AG08396 (cell line): ENCODE results near the gene TMEM259.
A peak's percentile ranks its signal among the peaks of the same experiment; 100 is the strongest.

Source experiments
- DNase-seq: peaks from one replicate; pipeline ENCODE4 v3.0.0; 2012; ENCODE audit warnings: low spot score, mixed read lengths

TMEM259 gene

DNA sequence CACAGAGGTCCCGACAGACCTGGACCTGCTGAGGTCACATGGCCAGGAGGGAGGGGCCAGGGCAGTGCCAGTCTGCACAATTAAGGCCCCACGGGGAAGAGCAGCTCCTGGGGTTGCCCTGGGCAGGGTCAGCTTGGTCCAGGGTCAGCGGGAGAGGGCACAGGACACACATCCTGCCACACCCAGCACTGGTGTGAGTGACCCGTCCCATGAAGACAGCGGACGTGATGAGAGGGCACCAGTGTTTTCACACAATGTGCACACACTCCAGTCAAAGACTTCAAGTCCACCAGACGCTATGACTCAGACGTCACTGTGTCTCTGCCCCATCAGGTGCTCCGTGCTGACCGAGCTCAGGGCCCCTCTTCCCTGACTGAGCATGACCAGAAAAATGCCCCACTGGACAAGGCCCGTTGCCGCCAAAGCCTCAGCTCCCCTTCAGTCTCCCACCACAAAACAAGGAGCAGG, 4.2 kb downstream of the TMEM259 start:
- DNase-seq = no peak

DNA sequence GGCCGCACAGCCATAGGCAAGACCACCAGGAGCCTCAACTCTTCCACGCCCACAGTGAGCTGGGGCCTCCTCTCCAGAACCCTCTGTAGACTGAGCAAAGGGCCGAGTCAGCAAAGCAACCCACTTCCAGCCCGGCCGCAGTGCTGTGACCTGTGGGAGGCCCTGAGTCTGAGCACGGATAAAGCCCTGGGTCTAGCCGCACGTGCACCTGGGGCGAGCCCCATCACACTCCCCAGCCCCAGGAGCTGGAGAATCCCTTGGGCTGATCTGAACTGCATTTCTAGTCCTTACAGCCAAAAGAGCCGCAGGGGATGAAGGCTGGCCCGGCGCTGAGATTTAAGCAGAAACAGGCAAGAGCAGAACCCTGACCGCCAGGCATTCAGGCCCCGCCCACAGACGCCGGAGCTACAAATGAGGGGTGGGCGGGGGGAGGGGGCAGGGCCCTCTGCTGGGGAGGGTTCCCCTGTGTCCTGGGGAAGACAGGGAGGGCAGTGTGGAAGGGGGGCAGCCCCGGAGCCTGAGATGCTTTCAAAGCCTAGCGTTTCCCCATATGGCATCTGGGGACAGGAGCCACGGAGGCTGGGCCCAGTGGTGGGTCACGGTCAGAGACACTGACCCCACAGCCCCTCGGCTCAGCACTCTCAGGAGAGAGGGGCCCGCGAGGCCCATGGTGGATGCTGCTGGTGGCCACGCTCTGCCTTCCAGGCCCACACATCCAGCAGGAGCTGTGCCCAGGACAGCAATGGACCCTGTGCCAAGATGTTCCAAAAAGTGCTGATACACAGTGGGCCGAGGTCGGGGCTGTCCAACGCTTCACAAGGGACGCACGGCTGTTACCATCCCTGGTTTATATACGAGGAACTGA, 4.9 kb downstream of the TMEM259 start:
- DNase-seq = no peak

DNA sequence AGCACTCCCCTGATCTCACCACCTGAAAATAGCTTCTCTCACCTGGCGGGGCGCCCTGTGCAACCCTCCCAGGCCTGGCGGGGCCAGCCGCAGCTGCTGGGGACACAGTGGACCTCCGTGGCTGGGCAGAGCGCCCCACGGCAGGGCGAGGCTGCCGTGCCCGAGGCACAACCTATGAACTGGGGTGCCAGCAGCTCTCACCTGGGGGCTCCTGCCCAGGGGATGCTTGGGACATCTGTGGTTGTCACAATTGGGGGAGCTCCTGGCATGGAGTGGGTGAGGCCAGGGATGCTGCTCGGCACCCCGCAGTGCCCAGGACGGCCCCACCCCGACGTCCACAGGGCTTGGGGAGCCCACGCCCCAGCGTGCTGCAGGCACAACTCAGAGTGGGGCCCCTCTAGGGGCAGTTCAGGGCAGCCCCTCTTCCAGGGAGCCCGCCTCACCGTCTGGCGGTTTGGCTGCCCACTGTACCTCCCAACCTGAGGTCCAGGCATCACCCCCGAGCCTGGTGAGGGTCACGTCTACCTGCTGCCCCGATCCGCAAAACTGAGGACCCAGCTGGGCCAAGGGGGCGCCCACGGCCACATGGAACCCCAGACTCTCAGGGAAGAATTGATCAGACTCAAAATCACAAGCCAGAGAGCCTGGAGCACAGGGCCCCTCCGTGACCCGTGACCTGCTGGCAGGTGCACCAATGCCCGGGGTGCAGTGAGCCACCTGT, 5.7 kb downstream of the TMEM259 start:
- DNase-seq = no peak

DNA sequence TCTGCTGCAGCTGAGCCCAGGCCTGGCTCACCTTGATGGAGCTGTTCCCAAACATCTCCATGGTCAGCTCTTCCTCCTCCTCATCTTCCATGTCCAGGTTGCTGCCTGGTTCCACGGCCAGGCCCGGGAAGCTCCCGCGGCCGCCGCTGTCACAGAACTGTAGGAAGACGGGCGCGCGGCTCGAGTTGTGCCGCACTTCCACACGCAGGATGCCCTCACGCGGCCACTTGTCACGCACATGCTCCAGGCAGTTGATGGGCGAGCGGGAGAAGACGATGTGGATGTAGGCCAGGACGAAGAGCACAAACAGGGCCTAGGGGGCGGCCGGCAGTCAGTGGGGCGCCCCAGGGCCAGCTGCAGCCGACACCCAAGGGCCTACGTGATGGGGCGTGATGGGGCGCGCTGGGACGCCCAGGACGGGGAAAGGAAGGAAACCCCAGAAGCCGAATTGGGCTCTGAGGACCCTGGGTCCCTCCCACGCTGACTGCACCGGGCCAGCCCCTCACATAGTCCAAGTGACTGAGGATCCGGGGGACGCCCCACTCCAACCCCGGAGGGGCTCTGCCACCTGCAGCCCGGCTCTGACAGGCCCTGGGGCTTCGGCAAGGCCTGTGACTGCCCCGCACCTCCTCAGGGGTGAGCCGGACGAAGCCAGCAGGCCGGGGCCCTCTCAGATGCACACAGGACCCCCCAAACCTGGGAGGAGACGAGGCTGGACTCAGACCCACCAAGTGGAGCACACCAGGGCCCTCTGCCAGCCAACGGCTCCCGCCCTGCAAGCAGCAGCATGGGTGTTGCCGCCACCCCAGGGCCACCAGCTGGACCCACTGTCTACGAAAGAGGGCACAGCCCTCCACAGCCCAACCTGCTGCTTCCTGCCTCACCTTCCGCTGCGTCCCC, 6.5 kb downstream of the TMEM259 start:
- no peak for DNase-seq

DNA sequence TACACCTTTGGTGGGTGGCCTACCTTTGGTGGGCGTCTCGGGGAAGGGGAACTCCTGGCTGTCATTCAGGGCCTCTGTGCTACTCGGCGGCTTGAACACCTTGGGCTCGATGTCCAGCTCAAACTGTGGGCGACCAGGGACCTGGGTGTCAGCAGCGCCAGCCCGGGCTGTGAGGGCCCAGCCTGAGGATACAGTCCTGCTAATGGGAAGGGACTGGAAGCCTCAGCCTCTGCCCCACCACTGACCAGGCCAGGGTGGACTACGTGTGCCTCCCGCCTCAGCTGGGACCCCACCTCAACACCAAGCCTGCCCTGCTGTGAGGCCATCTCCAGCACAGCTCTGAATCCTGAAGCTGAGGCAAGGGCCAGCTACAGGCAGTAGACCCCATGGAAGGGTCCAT, 7.7 kb downstream of the TMEM259 start:
- no peak for DNase-seq

DNA sequence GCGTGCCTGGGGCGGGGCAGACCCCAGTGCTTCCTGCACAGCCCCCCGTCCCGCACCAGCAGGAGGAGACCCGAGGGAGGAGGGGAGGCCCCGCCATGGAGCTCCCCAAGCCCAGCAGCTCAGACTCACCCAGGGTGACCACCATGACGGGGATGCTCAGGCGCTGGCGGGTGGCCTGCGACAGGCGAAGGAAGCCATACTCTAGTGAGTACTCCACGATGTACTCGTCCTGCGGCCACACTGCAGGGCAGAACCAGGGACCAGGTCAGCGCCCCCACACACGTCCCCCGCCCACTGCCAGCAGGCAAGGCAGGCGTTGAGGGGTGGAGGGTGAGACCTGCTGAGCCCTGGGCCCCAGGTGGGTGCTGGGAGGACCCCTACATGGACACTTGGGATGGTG, 8.6 kb downstream of the TMEM259 start:
- DNase-seq = no peak

DNA sequence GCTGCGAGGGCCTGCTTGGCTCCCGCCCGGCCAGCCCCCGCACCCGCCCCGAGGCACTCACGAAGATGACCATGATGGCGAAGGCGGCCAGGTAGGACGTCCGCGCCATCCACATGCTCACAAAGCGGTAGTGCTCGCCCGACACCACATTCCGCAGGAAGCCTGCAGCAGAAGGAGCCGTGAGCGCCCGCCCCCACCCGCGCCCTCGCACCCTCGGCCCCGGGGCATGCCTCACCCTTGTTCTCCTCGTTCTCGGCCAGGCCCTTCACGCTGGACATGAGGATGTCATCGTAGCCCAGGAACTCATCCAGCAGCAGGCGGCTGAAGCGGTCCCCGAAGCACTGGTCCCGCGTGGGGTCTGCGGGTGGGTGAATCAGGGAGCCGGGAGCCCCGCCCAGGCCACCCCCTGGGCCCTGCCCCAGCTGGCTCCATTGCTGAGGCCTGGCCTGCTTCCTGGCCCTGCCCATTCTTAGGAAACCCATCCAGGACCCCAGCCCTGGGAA, 9.0 kb downstream of the TMEM259 start:
- no peak for DNase-seq

DNA sequence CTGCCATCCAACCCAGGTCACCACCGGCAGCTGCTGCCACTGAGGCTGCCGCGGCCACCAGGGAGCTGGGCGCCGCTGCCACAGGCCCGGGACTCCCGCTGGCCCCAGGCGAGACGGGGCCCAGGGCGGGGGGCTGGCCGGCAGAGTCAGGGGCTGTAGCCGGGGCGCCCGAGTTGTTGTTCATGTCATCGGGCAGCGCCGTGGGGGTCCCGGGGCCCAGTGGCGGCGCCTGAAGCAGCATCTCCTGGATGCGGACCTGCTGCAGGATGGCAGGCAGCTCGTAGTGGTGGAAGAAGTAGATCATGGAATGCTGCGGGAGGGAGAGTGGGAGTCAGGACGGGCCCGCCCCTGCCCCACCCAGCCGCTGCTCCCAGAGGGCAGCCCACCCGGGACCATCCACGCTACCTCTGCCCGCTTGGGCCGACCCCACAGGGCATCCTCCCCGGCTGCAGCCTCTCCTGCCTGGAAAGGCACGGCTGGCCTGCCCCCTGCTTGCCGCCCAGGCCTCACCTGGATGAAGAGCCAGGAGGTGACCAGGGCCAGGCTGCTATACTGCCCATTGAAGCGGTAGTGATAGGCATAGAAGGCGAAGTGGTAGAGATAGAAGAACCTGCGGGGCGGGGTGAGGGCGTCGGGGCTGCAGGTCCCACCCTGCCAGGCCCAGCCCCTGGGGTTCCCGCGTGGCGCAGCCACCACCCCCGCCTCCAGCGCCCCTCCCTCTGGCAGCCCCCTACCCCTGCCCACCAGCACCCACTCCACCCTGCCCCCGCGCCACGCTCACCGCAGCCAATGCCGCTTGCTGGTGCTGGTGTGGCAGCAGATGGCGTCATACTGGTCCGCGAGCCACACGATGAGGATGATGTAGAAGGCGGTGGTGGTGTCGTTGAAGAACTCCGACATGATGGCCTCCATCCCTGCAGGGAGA, 10.1 kb downstream of the TMEM259 start:
- no peak for DNase-seq

DNA sequence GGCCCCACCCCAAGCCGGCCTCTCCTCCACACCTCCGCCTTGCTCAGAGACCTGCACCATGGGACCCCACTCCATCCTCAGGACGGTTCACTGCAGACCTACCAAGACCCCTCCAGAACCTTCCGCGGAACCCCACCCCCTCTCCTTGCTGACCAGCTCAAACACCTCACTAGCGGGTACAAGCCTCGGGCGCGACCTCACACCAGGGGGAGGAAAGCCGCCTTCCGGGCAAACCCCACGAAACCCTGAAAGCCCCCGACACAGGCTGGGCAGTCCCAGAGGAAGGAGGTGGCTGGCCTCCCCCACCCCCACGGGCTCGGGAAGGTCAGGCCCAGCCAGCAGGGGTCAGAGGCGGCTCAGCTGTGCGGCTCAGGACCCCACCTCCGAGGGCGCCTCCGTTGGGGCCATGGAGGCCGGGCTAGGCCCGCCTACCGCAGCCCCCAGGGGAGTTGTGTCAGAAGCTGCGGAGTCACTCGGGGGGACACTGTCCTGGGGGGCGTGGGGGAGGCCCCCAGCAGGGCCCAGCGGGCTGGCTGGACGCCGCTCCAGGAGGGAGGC, 10.9 kb downstream of the TMEM259 start:
- no peak for DNase-seq

DNA sequence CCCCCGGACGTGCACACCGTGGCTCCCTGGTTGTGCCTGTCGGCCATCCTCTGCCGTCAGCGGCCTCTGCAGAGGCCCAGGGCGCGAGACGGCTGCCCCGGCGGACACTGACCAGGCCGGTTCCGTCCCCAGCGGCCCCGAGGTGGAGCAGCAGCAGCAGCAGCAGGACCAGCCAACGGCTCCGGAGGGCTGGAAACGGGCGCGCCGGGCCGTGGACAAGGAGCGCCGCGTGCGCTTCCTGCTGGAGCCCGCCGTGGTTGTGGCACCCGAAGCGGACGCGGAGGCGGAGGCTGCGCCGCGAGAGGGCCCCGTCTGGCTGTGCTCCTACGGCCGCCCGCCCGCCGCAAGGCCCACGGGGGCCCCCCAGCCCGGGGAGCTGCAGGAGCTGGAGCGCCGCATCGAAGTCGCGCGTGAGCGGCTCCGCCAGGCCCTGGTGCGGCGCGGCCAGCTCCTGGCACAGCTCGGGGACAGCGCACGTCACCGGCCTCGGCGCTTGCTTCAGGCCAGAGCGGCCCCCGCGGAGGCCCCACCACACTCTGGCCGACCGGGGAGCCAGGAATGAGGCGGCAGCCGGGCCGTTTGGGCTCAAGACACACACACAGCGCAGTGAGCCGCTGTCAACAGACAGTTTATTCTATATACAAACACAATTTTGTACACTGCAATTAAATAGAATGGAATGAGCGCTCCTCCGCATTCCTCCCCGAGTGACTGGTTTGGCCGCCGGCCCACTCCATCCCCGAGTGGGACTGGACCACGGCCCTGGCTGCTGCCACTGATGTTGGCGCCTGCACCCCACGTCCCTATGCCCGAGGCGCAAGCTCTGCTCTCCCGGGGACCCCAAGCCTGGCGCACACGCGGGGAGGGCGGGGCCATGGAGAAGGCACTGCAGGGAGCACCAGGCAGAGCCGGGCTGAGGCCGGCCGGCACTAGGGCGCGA, 11.6 kb downstream of the TMEM259 start:
- DNase-seq = peak; percentile 96

DNA sequence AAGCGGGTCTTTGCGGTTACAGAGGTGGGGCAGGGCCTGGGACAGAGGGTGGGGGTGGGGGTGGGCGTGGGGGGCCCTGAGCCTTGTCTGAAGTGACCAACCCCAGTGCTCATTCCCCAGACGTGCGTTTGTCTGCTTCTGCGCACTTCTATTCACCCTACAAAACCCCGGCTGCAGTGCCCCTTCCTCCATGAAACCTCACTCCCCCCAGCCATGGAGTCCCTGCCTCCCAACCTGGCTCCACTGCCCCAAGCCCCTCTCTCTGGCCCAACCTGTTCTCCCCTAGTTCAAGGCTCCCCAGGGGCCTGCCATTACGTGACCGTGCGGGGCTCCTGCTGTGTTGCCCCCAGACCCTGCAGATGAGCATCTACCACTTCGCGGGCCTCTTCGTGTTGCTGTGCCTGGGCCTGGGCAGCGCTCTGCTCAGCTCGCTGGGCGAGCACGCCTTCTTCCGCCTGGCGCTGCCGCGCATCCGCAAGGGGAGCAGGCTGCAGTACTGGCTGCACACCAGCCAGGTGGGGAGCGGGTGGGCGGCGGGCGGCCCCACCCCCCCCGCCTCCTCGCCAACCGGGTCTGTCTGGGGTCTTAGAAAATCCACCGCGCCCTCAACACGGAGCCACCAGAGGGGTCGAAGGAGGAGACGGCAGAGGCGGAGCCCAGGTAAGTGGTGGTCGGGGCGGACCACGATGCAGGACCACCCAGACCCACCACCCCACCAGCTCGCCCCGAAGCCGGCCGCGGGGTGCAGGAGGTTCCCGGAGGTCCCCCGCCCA, 12.5 kb downstream of the TMEM259 start:
- DNase-seq = no peak

DNA sequence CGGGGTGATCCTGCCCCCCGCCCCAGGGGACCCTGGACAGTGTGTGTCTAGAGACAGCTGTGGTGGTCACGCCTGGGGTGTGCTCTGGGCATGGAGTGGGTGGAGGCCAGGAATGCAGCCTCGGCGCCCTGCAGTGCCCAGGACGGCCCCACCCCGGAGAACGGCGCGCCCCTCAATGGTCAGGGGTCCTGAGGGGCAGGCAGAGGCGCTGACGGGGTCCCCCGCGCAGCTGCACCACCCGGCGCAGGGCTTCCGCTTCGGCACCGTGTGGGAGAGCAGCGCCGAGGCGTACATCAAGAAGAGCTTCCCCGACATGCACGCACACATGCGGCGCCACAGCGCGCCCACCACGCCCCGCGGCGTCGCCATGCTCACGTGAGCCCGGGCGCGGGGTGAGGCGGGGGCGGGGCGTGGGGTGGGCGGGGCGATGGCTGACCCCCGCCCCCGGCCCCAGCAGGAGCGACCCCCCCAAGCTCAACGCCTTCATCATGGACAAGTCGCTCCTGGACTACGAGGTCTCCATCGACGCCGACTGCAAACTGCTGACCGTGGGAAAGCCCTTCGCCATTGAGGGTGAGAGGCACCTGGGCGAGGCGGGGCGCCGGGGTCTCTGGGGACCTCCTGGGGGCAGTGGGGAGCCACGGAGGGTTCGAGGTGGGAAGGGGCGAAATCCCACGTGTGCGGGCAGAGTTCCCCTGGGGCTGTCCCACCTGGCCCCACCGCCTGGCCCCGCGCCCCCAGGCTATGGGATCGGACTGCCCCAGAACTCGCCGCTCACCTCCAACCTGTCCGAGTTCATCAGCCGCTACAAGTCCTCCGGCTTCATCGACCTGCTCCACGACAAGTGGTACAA, 13.3 kb downstream of the TMEM259 start:
- no peak for DNase-seq

DNA sequence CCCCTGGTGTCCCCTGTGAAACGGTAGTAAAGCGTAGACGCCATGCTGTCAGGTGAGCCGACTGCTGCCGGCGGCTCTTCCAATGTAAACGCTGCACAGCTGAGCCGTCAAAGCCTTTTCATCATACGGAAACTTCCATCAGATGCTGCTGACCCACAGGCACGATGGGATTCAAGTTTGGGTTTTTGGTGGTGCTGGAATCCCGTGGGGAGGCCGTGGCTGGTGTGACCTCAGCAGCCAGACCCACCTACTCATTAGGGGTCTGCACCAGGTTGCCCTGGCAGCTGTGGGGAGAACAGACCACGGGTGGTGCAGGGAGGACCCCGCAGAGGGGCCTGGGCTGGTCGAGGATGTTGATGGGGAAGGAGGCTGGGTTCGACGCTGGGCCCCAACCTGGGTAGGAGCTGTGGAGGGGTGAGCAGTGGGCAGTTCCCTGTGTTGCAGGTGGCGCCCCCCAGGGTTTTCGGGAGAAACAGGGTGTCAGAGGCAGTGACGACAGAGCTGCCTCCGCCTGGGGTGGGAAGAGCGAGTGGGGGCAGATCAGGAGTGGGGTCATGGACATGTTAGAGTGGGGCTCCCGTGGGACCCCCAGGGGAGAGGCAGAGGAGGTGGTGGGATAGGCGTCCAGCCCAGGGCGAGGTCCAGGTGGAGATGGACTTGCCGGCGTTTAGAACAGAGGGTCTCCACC, 14.1 kb downstream of the TMEM259 start:
- DNase-seq = no peak

DNA sequence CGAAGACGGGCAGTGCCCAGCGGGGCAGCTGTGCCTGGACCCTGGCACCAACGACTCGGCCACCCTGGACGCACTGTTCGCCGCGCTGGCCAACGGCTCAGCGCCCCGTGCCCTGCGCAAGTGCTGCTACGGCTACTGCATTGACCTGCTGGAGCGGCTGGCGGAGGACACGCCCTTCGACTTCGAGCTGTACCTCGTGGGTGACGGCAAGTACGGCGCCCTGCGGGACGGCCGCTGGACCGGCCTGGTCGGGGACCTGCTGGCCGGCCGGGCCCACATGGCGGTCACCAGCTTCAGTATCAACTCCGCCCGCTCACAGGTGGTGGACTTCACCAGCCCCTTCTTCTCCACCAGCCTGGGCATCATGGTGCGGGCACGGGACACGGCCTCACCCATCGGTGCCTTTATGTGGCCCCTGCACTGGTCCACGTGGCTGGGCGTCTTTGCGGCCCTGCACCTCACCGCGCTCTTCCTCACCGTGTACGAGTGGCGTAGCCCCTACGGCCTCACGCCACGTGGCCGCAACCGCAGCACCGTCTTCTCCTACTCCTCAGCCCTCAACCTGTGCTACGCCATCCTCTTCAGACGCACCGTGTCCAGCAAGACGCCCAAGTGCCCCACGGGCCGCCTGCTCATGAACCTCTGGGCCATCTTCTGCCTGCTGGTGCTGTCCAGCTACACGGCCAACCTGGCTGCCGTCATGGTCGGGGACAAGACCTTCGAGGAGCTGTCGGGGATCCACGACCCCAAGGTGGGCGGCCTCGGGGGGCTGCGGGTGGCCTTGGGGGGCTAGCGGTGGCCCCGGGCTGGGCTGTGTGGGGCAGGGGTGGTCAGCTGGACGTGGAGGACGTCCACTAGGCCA, 15.9 kb downstream of the TMEM259 start:
- no peak for DNase-seq

DNA sequence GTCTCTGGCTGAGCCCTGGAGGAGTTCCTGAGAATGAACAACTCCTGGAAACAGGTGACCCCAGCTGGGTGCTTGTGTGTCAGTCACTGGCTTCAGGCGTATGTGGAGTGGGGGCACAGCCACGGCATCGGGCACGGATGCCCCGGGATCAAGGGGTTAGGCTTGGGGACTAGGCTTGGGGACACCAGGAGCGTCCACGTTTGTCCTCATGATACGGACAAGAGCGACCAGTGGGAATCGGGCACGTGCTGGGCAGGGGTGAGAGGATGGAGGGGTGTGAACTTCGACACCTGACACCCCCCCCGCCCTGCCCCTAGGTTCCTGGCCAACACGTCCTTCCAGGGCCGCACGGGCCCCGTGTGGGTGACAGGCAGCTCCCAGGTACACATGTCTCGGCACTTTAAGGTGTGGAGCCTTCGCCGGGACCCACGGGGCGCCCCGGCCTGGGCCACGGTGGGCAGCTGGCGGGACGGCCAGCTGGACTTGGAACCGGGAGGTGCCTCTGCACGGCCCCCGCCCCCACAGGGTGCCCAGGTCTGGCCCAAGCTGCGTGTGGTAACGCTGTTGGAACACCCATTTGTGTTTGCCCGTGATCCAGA, 16.6 kb downstream of the TMEM259 start:
- no peak for DNase-seq

DNA sequence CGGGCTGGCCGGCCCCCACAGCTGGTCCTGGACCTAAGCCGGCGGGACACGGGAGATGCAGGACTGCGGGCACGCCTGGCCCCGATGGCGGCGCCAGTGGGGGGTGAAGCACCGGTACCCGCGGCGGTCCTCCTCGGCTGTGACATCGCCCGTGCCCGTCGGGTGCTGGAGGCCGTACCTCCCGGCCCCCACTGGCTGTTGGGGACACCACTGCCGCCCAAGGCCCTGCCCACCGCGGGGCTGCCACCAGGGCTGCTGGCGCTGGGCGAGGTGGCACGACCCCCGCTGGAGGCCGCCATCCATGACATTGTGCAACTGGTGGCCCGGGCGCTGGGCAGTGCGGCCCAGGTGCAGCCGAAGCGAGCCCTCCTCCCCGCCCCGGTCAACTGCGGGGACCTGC, 17.6 kb downstream of the TMEM259 start:
- DNase-seq = no peak
